Ishikawa (cell line): ENCODE measurements around the gene CNTNAP2.

Experiments used
- CREB1 ChIP-seq: IDR thresholded peaks from 2 replicates; pipeline ENCODE4 v1.6.1; 2012; ENCODE audit warnings: low read depth
- EP300 ChIP-seq: IDR thresholded peaks from 2 replicates; pipeline ENCODE4 v1.6.1; 2012; ENCODE audit warnings: borderline replicate concordance
- ZBTB7A ChIP-seq: IDR thresholded peaks from 2 replicates; pipeline ENCODE4 v1.6.1; 2012; ENCODE audit warnings: low read depth

GRCh38 chr7:147015999-147016398, 899.4 kb downstream of the CNTNAP2 start:
- TF ChIP-seq EP300 (no peak), ZBTB7A (no peak), CREB1 (no peak)
